DND-41 (cell line): ENCODE measurements around the gene STK32C.

Source experiments
- ATAC-seq: fragments of 200-7000 bp; cut with Tn5 transposase; 3 replicates; pipeline ENCODE4 v1.9.1; 2021; ENCODE audit warnings: low read depth; ENCODE audit not compliant: insufficient read depth
- DNase-seq: peaks from one replicate; pipeline ENCODE4 v3.0.0-alpha.2; 2020
- H2AFZ ChIP-seq: 2 replicates; pipeline ENCODE4 v1.6.0; 2012; ENCODE audit warnings: low read depth, low read length
- H3K27ac ChIP-seq: 2 replicates; pipeline ENCODE4 v1.5.1; 2012; ENCODE audit warnings: low read length, inconsistent platforms
- H3K27me3 ChIP-seq: fragments of 200-600 bp; sonication (generic); 2 replicates; pipeline ENCODE4 v1.6.0; 2012; ENCODE audit warnings: low read length, mild to moderate bottlenecking, inconsistent platforms; ENCODE audit not compliant: insufficient read depth, poor library complexity
- H3K36me3 ChIP-seq: 2 replicates; pipeline ENCODE4 v1.5.1; 2012; ENCODE audit warnings: low read length, inconsistent platforms; ENCODE audit not compliant: insufficient read depth
- H3K4me1 ChIP-seq: 2 replicates; pipeline ENCODE4 v1.5.1; 2012; ENCODE audit warnings: mild to moderate bottlenecking, low read length; ENCODE audit not compliant: insufficient read depth
- H3K4me2 ChIP-seq: 2 replicates; pipeline ENCODE4 v1.6.0; 2012; ENCODE audit warnings: mild to moderate bottlenecking, moderate library complexity, low read length, inconsistent platforms; ENCODE audit not compliant: insufficient read depth
- H3K4me3 ChIP-seq, 2 experiments: fragments of 200-600 bp in 1 of 2; shearing (Covaris generic) in 1 of 2; 2 replicates each; pipeline ENCODE4 v1.5.1; 2012 to 2016; ENCODE audit warnings: inconsistent platforms in 2 of 2, low read length in 2 of 2, mild to moderate bottlenecking in 2 of 2, low read depth in 1 of 2, moderate library complexity in 1 of 2
- H3K79me2 ChIP-seq: 2 replicates; pipeline ENCODE4 v1.6.0; 2012; ENCODE audit warnings: low read length, inconsistent platforms; ENCODE audit not compliant: insufficient read depth
- H3K9ac ChIP-seq: 2 replicates; pipeline ENCODE4 v1.6.0; 2012; ENCODE audit warnings: low read depth, mild to moderate bottlenecking, inconsistent platforms, low read length, moderate library complexity
- H3K9me3 ChIP-seq: 2 replicates; pipeline ENCODE4 v1.5.1; 2012; ENCODE audit warnings: low read length, moderate library complexity, mild to moderate bottlenecking, inconsistent platforms; ENCODE audit not compliant: insufficient read depth, severe bottlenecking
- H4K20me1 ChIP-seq: 2 replicates; pipeline ENCODE4 v1.6.0; 2012; ENCODE audit warnings: low read length; ENCODE audit not compliant: insufficient read depth
- EZH2 ChIP-seq: IDR thresholded peaks from 3 replicates; pipeline ENCODE4 v1.6.1; 2012; ENCODE audit warnings: borderline replicate concordance, low read depth, mild to moderate bottlenecking, moderate library complexity, low read length, inconsistent platforms; ENCODE audit not compliant: severe bottlenecking
- TF ChIP-seq, protein P1 (sequence below): IDR thresholded peaks from 2 replicates; pipeline ENCODE4 v1.5.1; 2012; ENCODE audit warnings: borderline replicate concordance, low read length, moderate library complexity, mild to moderate bottlenecking; ENCODE audit not compliant: poor library complexity, severe bottlenecking; ENCODE audit errors: extremely low read depth

The STK32C gene

DNA sequence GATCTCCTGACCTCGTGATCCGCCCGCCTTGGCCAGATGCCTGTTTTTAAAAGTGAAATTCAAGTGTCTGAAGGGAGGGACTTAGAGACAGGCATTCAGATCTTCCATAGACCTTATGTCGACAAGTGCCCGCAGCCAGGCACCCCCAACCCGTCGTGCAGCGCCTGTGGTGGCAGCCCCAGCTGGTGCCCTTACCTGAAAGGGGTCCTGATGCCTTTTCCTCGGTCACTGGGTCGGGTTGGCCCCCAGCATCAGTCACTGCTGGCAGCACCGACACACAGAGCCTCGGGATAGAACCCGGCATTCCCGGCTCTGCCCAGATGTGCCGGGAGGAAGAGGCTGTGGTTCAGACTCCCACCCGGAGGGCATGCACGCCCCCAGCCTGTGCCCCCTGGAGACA, 47.5 kb upstream of the STK32C start:
- no peaks in the 10 kb centered on the region for H3K9me3 ChIP-seq
- no peak overlapping the region for H3K4me3 ChIP-seq
- H2AFZ ChIP-seq: no peak overlapping the region
- DNase-seq (no peak), ATAC-seq (no peak)
- H3K4me1 ChIP-seq: no peaks in the 10 kb centered on the region
- no peaks in the 10 kb centered on the region for H3K79me2 ChIP-seq
- no peak for TF ChIP-seq EZH2
- TF ChIP-seq, protein P1, sequence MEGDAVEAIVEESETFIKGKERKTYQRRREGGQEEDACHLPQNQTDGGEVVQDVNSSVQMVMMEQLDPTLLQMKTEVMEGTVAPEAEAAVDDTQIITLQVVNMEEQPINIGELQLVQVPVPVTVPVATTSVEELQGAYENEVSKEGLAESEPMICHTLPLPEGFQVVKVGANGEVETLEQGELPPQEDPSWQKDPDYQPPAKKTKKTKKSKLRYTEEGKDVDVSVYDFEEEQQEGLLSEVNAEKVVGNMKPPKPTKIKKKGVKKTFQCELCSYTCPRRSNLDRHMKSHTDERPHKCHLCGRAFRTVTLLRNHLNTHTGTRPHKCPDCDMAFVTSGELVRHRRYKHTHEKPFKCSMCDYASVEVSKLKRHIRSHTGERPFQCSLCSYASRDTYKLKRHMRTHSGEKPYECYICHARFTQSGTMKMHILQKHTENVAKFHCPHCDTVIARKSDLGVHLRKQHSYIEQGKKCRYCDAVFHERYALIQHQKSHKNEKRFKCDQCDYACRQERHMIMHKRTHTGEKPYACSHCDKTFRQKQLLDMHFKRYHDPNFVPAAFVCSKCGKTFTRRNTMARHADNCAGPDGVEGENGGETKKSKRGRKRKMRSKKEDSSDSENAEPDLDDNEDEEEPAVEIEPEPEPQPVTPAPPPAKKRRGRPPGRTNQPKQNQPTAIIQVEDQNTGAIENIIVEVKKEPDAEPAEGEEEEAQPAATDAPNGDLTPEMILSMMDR: no peak
- no peaks in the 10 kb centered on the region for H3K27me3 ChIP-seq
- no peak overlapping the region for H3K9ac ChIP-seq
- H3K4me2 ChIP-seq: no peak overlapping the region
- no peak overlapping the region for H3K27ac ChIP-seq
- H4K20me1 ChIP-seq: no peaks in the 10 kb centered on the region; the same call in 1 of the 2 replicates
- H3K36me3 ChIP-seq: no peaks in the 10 kb centered on the region; the same call in 1 of the 2 replicates

DNA sequence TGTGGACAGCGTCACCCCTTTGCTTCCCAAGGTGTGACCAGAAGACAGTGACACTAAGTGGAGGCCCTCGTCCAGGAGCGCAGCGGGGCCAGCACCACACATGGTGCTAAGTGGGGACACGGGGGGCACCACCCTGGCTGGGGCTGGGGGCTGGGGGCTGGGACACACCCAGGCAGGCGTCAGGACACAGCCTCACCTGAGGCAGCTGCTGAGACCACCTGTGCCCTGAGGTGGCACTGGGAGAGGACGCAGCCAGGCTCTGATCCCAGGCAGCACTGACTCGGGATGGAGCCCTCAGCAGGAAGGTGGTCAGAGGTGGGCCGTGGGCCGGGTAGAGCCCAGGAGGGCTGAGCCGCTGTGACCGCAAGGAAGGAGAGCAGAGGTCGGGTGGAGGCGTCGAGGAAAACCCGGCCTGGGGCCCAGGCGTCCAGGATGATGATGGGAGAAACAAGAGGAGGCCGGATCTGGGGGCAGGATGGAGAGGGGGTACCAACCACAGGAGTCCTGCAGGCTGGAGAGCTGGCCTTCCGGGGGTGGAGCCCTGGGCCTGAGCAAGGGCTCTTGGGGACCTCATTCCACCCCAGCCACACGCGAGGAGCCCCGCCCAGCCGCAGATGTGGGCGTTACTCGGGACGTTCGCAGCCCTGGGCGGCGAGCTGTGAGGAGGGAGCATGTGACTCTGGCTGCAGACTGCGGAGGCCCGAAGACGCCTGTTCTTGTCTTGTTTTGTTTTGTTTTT, 46.8 kb upstream of the STK32C start:
- DNase-seq (no peak), ATAC-seq (no peak)
- Histone ChIP-seq H3K4me2 (no peak overlapping the region), H3K4me3 (no peak overlapping the region), H2AFZ (no peak overlapping the region), H3K79me2 (no peaks in the 10 kb centered on the region), H3K36me3 (no peaks in the 10 kb centered on the region; the same call in 1 of the 2 replicates), H3K9ac (no peak overlapping the region), H3K4me1 (no peaks in the 10 kb centered on the region), H3K27me3 (no peaks in the 10 kb centered on the region), H4K20me1 (no peaks in the 10 kb centered on the region; the same call in 1 of the 2 replicates), H3K9me3 (no peaks in the 10 kb centered on the region), H3K27ac (no peak overlapping the region)
- TF ChIP-seq EZH2: no peak
- TF ChIP-seq, protein P1: no peak

DNA sequence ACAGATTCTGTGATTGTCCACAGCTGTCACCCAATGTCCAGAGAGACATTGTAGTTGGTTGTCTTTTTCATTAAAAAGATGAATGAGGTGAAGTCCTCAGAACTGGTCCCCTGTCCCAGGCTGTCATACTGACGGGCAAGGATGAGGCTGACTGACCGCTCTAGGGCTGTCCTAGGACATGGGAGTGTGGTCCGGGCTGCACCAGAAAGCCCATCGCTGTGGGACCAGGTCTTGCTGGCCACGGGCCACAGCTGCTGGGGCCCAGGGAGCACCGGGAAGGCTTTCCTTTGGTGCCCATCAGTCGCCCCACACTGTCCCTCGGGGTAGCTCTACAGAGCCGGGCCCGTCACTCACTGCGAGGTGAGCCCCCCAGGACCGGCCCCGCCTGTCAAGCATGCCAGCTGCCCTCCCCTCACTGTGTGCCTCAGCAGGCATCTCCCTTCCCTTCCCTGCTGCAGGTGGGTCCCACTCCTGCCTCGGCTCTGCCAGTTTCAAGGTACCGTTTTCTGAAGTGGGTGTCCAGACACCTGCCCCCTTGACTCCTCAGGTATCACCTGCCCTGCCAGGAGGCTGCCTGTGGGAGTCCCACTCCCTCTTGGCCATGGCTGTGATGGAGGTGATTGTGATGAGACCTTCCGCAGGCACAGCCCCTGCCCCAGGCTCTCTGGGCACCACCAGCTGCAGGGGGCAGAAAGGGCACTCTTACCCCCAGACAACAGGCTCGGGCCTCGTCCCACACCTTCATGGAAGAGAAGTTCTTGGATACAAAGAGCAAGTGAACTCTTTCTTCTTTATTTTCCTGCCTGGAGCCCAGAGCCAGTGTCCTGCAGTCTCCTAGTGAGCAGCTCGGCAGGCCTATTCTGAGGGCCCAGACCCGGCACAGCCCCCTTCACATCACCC, 46.0 kb upstream of the STK32C start:
- ATAC-seq: no peak

More for the DNA sequence above, 46.0 kb upstream of the STK32C start:
- H3K9ac ChIP-seq: no peak overlapping the region
- no peak overlapping the region for H3K27ac ChIP-seq
- no peak for TF ChIP-seq EZH2
- TF ChIP-seq, protein P1: no peak
- no peak overlapping the region for H3K4me2 ChIP-seq
- DNase-seq: no peak
- no peaks in the 10 kb centered on the region for H3K9me3 ChIP-seq
- no peaks in the 10 kb centered on the region for H3K27me3 ChIP-seq
- no peak overlapping the region for H2AFZ ChIP-seq
- H3K79me2 ChIP-seq: no peaks in the 10 kb centered on the region
- H3K36me3 ChIP-seq: peaks cover 5% of the 10 kb centered on the region; the same call in 1 of the 2 replicates
- no peaks in the 10 kb centered on the region for H3K4me1 ChIP-seq
- no peak overlapping the region for H3K4me3 ChIP-seq
- H4K20me1 ChIP-seq: no peaks in the 10 kb centered on the region; the same call in 1 of the 2 replicates
